Measurements from ENCODE around the gene ZSWIM1.

- TF ChIP-seq POLR2AphosphoS5 (IDR thresholded peaks at IDR 0.05): no peak
- no peak for TF ChIP-seq POLR2A (IDR thresholded peaks at IDR 0.05)
Observed at GRCh38 chr20:45867819-45868176, 13.2 kb upstream of the ZSWIM1 start.

Data from sigmoid colon (tissue), 4 donors.